Colonic mucosa (tissue), 4 donors: Measurements from ENCODE around the gene TMEM43. TPM values are rescaled to one million over a fixed set of nuclear protein-coding genes. Genes with fewer than 3 reads are reported as not detected.

Experiments
- DNase-seq: peaks from one replicate; pipeline ENCODE4 v3.0.0-alpha.2; 2020
- H3K27ac ChIP-seq: fragments of 200-600 bp; one replicate; pipeline ENCODE4 v1.8.0; 2021
- H3K27me3 ChIP-seq: fragments of 200-600 bp; one replicate; pipeline ENCODE4 v1.8.0; 2021
- H3K36me3 ChIP-seq: fragments of 200-600 bp; one replicate; pipeline ENCODE4 v1.8.0; 2021
- H3K4me1 ChIP-seq: fragments of 200-600 bp; one replicate; pipeline ENCODE4 v1.8.0; 2021; ENCODE audit warnings: mild to moderate bottlenecking
- H3K4me3 ChIP-seq: fragments of 200-600 bp; one replicate; pipeline ENCODE4 v1.8.0; 2021
- H3K9ac ChIP-seq, 2 donors: one replicate each; pipeline ENCODE4 v1.7.0; 2013; ENCODE audit warnings: control low read depth in 2 of 2, low read depth in 2 of 2, low read length in 2 of 2
- H3K9me3 ChIP-seq: fragments of 200-600 bp; one replicate; pipeline ENCODE4 v1.8.0; 2021
- CTCF ChIP-seq: fragments of 200-600 bp; IDR thresholded peaks from one replicate; pipeline ENCODE4 v1.8.0; 2022; ENCODE audit warnings: antibody characterized with exemption, mild to moderate bottlenecking
- intact Hi-C: fragments of 100-400 bp; cut with DNase I; formaldehyde crosslinking; loops from one replicate; pipeline ENCODE4 v1.14.1; 2022
- total RNA-seq, 2 donors: library from RNA; stranded (reverse); fragmentation: NEBNext Ultra II Directional in 1 of 2; extraction: Animal tissue kit (Norgen Biotek cat#: 25700) in 1 of 2; gene quantifications; one replicate each; pipeline ENCODE4 v1.2.1, GENCODE V29; 2021
- donor health status: healthy.
- donor health status: DM: no; HTN: no; CAD: no.
- donor health status: DM: no; HTN: no; CAD: no.

Gene TMEM43
- total RNA-seq, 2 donors from 2014 or later = 25.4 to 31.1 TPM

GRCh38 chr3:14143271-14144225 lies 18.7 kb downstream of the TMEM43 start:
- Histone ChIP-seq H3K27me3 (no peaks in the 10 kb centered on the region), H3K9ac (no peak overlapping the region), H3K4me3 (no peak overlapping the region), H3K4me1 (peaks cover 11% of the 10 kb centered on the region), H3K27ac (peak overlapping the region; percentile 82), H3K36me3 (no peaks in the 10 kb centered on the region), H3K9me3 (no peaks in the 10 kb centered on the region)
- intact Hi-C loops = no loop called here
- DNase-seq = no peak
- no peak for TF ChIP-seq CTCF

DNA sequence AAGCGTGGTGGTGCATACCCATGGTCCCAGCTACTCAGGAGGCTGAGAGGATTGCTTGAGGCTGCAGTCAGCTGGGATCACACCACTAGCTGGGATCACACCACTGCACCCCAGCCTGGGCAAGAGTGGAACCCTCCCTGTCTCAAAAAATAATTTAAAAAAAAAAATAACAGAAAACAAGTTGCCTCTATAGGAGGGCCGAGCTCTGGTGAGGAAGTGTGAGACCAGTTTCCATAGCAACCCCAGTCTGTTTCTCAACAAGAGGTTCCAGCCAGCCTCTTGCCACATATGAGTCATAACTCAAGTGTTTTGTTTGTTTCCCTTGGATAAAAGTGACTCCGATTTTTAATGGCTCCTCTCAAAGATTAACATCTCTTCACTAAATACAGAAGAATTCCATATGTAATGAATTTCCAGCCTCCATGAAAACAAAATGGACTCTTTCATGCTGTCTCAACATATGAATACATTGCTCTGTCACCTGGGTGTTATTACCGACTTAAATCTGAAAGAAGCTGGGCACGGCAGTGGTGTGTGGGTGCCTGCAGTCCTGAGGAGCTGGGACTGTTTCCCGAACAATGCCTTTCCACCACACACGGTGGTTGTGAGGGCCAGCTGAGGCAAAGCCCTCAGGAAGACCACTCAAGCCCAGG lies 19.7 kb downstream of the TMEM43 start:
- Histone ChIP-seq H3K27ac (peak overlapping the region; percentile 82), H3K9me3 (no peaks in the 10 kb centered on the region), H3K4me1 (peaks cover 11% of the 10 kb centered on the region), H3K9ac (peak overlapping the region; percentile 8 to 20), H3K4me3 (no peak overlapping the region), H3K36me3 (no peaks in the 10 kb centered on the region), H3K27me3 (no peaks in the 10 kb centered on the region)
- peak; percentile 68 for DNase-seq
- intact Hi-C loops = no loop called here
- TF ChIP-seq CTCF = no peak

- no peaks in the 10 kb centered on the region for H3K27me3 ChIP-seq
- no peak overlapping the region for H3K4me3 ChIP-seq
- intact Hi-C loops = no loop called here
- peak overlapping the region; percentile 82 for H3K27ac ChIP-seq
- peaks cover 11% of the 10 kb centered on the region for H3K4me1 ChIP-seq
- H3K9ac ChIP-seq = no peak overlapping the region
- no peaks in the 10 kb centered on the region for H3K9me3 ChIP-seq
- TF ChIP-seq CTCF = no peak
- DNase-seq = no peak
- H3K36me3 ChIP-seq = no peaks in the 10 kb centered on the region
These were observed 20.4 kb downstream of the TMEM43 start for GRCh38 chr3:14145236-14145635.

- Histone ChIP-seq H3K27me3 (no peaks in the 10 kb centered on the region), H3K9me3 (no peaks in the 10 kb centered on the region), H3K9ac (no peak overlapping the region), H3K4me3 (no peak overlapping the region), H3K27ac (peak overlapping the region; percentile 82), H3K36me3 (no peaks in the 10 kb centered on the region), H3K4me1 (peaks cover 11% of the 10 kb centered on the region)
- TF ChIP-seq CTCF = no peak
- peak; percentile 13 for DNase-seq
- intact Hi-C loops = no loop called here
These were observed 21.0 kb downstream of the TMEM43 start for GRCh38 chr3:14145670-14146380.

GRCh38 chr3:14146381-14147065 lies 21.7 kb downstream of the TMEM43 start:
- no peaks in the 10 kb centered on the region for H3K9me3 ChIP-seq
- intact Hi-C loops = no loop called here
- no peaks in the 10 kb centered on the region for H3K36me3 ChIP-seq
- H3K9ac ChIP-seq = no peak overlapping the region
- H3K27me3 ChIP-seq = no peaks in the 10 kb centered on the region
- no peak for DNase-seq
- no peak overlapping the region for H3K4me3 ChIP-seq
- H3K27ac ChIP-seq = no peak overlapping the region
- TF ChIP-seq CTCF = no peak
- H3K4me1 ChIP-seq = peaks cover 11% of the 10 kb centered on the region
